GM10847 (cell line): Measurements from ENCODE around the gene SNX2.

ENCODE experiments used
- POLR2A ChIP-seq: IDR thresholded peaks from 2 replicates; pipeline ENCODE4 v1.6.1; 2011; ENCODE audit not compliant: insufficient read length; ENCODE audit errors: extremely low read depth

The SNX2 gene

GRCh38 chr5:122849771-122850170 lies 74.9 kb downstream of the SNX2 start:
- no peak for TF ChIP-seq POLR2A

DNA sequence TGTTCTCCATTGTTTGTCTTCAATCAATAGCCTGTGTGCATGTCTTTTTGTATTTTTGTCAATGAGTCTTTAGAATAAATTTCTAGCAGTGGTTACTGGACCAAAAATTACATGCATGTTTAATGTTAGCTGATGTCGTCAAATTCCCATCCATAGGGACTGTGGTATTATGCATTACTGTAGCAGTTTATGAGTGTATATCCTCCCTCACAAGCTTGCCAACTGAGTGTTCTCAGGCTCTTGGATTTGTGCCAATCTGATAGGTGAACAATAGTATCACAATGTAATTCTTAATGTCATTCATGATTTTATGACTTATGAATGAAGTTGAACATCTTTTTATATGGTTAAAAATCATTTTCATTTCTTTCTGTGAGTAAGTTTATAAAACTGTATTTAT lies 83.6 kb downstream of the SNX2 start:
- TF ChIP-seq POLR2A: no peak

- TF ChIP-seq POLR2A: no peak
Measured at GRCh38 chr5:122863240-122863639, 88.4 kb downstream of the SNX2 start.

DNA sequence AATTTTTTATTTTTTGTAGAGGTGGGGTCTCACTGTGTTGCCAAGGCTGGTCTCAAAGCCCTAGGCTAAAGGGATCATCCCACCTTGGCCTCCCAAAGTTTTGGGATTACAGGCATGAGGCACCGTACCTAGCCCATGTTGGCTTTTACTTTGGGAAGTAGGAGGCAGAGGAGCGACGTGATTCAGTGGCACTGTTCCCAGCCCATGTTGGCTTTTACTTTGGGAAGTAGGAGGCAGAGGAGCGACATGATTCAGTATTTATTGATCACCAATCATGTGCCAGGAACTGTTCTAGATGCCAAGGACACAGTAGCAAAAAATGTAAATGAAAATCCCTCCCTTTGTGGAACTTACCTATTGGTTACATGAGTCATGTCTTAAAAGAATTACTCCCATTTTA lies 88.8 kb downstream of the SNX2 start:
- TF ChIP-seq POLR2A: no peak

DNA sequence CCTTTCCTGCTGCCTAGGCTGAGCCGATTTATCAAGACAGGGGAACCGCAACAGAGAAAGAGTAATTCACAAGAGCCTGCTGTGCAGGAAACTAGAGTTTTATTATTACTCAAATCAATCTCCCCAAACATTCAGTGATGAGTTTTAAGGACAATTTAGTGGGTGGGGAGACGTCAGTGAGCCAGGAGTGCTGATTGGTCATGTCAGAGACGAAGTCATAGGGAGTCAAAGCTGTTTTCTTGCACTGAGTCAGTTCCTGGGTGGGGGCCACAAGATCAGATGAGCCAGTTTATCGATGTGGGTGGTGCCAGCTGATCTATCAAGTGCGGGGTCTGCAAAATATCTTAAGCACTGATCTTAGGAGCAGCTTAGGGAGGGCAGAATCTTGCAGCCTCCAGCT lies 89.5 kb downstream of the SNX2 start:
- no peak for TF ChIP-seq POLR2A

GRCh38 chr5:122864842-122865241 lies 90.0 kb downstream of the SNX2 start:
- TF ChIP-seq POLR2A: no peak

- TF ChIP-seq POLR2A: no peak
Measured at GRCh38 chr5:122870219-122870856, 95.5 kb downstream of the SNX2 start.

GRCh38 chr5:122871661-122872060 lies 96.8 kb downstream of the SNX2 start:
- no peak for TF ChIP-seq POLR2A

GRCh38 chr5:122874179-122874875 lies 99.4 kb downstream of the SNX2 start:
- TF ChIP-seq POLR2A: no peak

DNA sequence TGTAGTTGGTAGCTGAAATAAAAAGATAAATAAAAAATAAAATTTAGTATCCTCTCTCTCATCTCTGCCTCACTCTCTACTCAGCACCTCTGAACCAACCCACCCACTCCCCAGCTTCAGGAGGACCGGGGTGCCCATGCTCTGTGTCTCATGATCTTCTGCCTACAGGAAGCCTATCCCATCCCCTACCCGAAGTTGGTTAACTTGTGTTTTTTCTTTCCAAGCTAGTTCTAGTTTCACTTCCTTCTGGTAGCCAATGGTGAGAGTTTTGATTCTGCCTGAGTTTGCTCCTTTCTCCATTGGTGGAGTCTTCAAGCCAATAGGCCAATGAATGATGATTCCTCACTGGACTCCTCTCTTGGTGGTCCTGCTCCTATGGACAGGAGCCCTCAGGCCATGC lies 102.6 kb downstream of the SNX2 start:
- no peak for TF ChIP-seq POLR2A

DNA sequence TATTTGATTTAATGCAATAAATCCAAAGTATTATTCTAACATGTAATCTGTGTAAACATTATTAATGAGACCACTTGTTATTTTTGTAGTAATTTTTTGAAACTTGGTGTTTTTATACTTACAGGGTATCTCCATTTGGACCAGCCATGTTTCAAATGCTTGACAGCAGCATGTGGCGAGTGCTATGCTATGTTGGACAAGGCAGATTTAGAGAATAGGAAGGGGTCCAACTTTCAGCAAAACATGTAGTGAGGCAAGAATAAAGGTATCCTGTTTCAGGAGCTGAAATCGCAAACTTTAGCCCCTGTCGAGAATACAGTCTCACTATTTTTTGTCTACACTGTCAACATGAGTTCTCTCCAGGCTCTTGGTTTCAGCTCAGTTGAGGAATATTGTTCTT lies 104.2 kb downstream of the SNX2 start:
- no peak for TF ChIP-seq POLR2A
